ENCODE data around the gene PAPPA2. TPM values are rescaled to one million over a fixed set of nuclear protein-coding genes. Genes with fewer than 3 reads are reported as not detected.

PAPPA2 gene
- total RNA-seq, 1 donor from 2014 or later = 0.25 TPM

DNA sequence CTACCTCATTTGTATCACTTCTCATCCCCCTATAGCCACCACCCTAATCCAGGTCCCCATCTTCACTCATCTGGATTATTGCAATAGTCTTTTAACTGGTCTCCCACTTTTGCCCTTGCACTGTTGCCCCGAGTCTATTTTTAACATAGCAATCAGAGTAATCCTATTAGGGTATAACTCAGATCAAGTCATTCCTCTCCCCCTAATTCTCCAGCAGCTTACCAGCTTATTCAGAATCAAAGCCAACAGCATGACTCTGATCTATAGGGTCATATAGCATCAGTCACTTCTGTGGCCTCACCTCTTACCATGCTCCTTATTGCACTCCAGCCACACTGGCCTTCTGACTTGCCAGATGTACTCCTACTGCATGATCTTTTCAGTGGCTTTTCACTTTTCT lies 140.7 kb downstream of the PAPPA2 start:
- Mint-ChIP-seq H3K4me3 (no peak overlapping the region), H3K9me3 (peaks cover 8% of the 10 kb centered on the region), H3K4me1 (peaks cover 14% of the 10 kb centered on the region), H3K27ac (no peak overlapping the region), H3K27me3 (ENCODE audit: low read depth) (no peaks in the 10 kb centered on the region), H3K36me3 (no peaks in the 10 kb centered on the region)
- TF ChIP-seq, protein P1, sequence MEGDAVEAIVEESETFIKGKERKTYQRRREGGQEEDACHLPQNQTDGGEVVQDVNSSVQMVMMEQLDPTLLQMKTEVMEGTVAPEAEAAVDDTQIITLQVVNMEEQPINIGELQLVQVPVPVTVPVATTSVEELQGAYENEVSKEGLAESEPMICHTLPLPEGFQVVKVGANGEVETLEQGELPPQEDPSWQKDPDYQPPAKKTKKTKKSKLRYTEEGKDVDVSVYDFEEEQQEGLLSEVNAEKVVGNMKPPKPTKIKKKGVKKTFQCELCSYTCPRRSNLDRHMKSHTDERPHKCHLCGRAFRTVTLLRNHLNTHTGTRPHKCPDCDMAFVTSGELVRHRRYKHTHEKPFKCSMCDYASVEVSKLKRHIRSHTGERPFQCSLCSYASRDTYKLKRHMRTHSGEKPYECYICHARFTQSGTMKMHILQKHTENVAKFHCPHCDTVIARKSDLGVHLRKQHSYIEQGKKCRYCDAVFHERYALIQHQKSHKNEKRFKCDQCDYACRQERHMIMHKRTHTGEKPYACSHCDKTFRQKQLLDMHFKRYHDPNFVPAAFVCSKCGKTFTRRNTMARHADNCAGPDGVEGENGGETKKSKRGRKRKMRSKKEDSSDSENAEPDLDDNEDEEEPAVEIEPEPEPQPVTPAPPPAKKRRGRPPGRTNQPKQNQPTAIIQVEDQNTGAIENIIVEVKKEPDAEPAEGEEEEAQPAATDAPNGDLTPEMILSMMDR (IDR thresholded peaks at IDR 0.05; ENCODE audit: unreplicated experiment) = no peak
- no peak for DNase-seq (ENCODE audit: low spot score in 2 of 2, unreplicated experiment in 2 of 2)

DNA sequence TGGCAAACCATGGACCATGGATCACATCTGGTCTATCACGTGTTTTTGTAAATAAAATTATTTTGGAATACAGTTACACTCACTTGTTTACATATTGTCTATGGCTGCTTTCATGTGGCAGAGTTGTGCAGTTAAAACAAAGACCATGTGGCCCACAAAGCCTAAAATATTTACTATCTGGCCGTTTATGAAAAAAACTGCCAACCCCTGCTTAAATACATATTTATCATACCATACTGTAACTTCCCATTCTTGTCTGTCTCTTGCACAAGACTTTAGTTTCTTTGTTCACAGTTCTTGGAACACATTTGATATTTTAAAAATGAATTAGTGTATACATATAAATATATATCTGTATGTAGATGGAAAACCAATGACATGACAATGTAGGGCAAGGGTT lies 141.5 kb downstream of the PAPPA2 start:
- peaks cover 7% of the 10 kb centered on the region for H3K9me3 Mint-ChIP-seq
- H3K27me3 Mint-ChIP-seq (ENCODE audit: low read depth) = no peaks in the 10 kb centered on the region
- DNase-seq (ENCODE audit: low spot score in 2 of 2, unreplicated experiment in 2 of 2) = no peak
- peaks cover 14% of the 10 kb centered on the region for H3K4me1 Mint-ChIP-seq
- no peak overlapping the region for H3K4me3 Mint-ChIP-seq
- TF ChIP-seq, protein P1 (IDR thresholded peaks at IDR 0.05; ENCODE audit: unreplicated experiment) = no peak
- no peak overlapping the region for H3K27ac Mint-ChIP-seq
- H3K36me3 Mint-ChIP-seq = no peaks in the 10 kb centered on the region

DNA sequence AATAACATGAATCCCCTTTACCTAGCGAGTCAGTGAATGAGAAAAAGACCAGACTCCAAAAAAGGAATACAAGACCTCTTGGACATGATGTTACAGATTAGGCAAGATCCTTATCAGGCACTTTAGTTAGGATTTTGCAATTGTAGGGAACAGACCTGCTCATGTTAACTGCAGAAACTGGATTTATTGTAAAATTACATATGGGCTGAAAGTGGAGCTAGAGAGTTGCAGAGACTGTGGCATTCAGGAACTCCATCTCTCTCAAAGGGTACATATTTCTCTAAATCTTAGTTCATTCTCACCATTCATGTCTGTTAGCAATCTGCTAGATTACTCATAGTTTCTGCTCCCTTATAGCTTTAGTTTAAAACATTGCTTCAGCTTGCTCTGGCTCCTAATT lies 142.2 kb downstream of the PAPPA2 start:
- Mint-ChIP-seq H3K4me3 (no peak overlapping the region), H3K27ac (no peak overlapping the region), H3K9me3 (peaks cover 7% of the 10 kb centered on the region), H3K36me3 (no peaks in the 10 kb centered on the region), H3K27me3 (ENCODE audit: low read depth) (no peaks in the 10 kb centered on the region), H3K4me1 (peaks cover 14% of the 10 kb centered on the region)
- TF ChIP-seq, protein P1 (IDR thresholded peaks at IDR 0.05; ENCODE audit: unreplicated experiment) = no peak
- no peak for DNase-seq (ENCODE audit: low spot score in 2 of 2, unreplicated experiment in 2 of 2)

DNA sequence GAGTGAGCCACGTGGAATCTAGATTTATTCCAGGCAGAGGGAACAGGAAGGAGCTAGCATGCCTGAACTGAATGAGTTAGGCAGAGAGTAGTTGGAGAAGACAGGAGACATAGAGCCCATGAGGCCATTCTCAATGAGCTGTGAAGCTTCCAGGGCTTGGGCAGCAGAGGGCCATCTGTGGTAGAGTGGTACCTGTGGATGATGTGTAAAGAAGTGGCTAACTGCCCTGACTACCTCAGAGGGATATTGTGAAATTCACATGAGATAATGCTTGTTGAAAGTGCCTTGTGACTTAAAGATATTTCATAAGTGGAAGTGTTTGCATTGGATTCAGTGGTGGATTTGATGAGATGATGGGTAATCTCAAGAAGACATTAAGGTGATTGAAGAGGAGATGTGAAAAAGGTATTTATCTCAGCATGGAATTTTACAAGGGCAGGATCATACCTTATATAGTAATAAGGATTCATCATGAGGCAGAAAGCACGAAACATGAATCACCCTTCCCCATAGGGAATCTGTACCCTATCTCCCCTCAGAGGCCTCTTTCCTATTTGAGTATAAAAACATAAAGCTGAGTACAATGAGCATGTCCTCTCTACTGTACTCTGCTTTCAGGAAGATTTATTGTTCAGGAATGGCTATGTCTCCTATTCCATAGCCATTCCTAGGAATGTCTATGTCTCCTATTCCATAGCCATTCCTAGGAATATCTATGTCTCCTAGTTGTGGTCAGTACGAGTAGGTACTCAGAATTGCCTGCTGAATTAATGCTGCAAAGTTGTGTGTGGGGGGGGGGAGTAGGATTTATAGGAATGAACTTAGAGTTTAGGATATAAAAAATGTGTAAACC lies 146.8 kb downstream of the PAPPA2 start:
- Mint-ChIP-seq H3K36me3 (no peaks in the 10 kb centered on the region), H3K27me3 (ENCODE audit: low read depth) (no peaks in the 10 kb centered on the region), H3K4me3 (no peak overlapping the region), H3K9me3 (no peaks in the 10 kb centered on the region), H3K4me1 (peaks cover 8% of the 10 kb centered on the region), H3K27ac (no peak overlapping the region)
- no peak for DNase-seq (ENCODE audit: low spot score in 2 of 2, unreplicated experiment in 2 of 2)
- TF ChIP-seq, protein P1 (IDR thresholded peaks at IDR 0.05; ENCODE audit: unreplicated experiment) = no peak

DNA sequence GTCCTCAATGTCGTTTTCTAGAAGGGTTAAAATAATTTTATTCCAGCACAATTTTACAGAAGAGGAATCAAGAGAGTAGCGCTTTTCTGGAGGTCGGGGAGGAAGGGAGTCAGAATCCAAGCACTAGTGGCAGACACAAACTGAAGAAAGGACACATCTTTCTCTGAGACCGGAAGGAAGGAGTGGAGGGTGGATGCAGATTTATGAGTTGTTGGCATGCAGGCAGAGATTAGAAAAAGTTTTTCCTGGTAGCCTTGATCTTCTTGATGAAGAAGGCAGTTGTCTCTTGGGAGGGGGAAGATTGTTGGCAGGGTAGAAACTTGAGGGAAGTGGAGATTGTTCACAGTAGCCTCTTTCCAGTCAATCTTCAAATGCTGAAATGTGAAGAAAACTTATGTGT lies 149.8 kb downstream of the PAPPA2 start:
- no peaks in the 10 kb centered on the region for H3K9me3 Mint-ChIP-seq
- H3K4me3 Mint-ChIP-seq = no peak overlapping the region
- TF ChIP-seq, protein P1 (IDR thresholded peaks at IDR 0.05; ENCODE audit: unreplicated experiment) = no peak
- no peak for DNase-seq (ENCODE audit: low spot score in 2 of 2, unreplicated experiment in 2 of 2)
- H3K27me3 Mint-ChIP-seq (ENCODE audit: low read depth) = no peaks in the 10 kb centered on the region
- peaks cover 7% of the 10 kb centered on the region for H3K4me1 Mint-ChIP-seq
- H3K36me3 Mint-ChIP-seq = no peaks in the 10 kb centered on the region
- H3K27ac Mint-ChIP-seq = no peak overlapping the region

Measured in mesothelial cell of epicardium (in vitro differentiated cells).